Body of pancreas (tissue), 4 donors: ENCODE results near the gene TRIM44.

Source experiments
- POLR2A ChIP-seq, 3 donors: fragments of 450-650 bp; IDR thresholded peaks; one replicate each; pipeline ENCODE4 v1.6.1; 2016; ENCODE audit warnings: antibody characterized with exemption in 3 of 3, mild to moderate bottlenecking in 2 of 3
- TF ChIP-seq, protein P1 (sequence below), 7 experiments: fragments of 450-650 bp in 4 of 7; fragments of 200-600 bp in 3 of 7; sonication (generic) in 3 of 7; IDR thresholded peaks; one replicate each; pipeline ENCODE4 v1.5.1; 2016 to 2019; ENCODE audit warnings: antibody characterized with exemption in 7 of 7

GRCh38 chr11:35658020-35658948, 4.3 kb upstream of the TRIM44 start:
- TF ChIP-seq, protein P1, sequence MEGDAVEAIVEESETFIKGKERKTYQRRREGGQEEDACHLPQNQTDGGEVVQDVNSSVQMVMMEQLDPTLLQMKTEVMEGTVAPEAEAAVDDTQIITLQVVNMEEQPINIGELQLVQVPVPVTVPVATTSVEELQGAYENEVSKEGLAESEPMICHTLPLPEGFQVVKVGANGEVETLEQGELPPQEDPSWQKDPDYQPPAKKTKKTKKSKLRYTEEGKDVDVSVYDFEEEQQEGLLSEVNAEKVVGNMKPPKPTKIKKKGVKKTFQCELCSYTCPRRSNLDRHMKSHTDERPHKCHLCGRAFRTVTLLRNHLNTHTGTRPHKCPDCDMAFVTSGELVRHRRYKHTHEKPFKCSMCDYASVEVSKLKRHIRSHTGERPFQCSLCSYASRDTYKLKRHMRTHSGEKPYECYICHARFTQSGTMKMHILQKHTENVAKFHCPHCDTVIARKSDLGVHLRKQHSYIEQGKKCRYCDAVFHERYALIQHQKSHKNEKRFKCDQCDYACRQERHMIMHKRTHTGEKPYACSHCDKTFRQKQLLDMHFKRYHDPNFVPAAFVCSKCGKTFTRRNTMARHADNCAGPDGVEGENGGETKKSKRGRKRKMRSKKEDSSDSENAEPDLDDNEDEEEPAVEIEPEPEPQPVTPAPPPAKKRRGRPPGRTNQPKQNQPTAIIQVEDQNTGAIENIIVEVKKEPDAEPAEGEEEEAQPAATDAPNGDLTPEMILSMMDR (IDR thresholded peaks at IDR 0.05), result no peak
- no peak for TF ChIP-seq POLR2A (IDR thresholded peaks at IDR 0.05)
